Measurements from ENCODE around the gene TRAPPC5. TPM values are rescaled to one million over a fixed set of nuclear protein-coding genes. Genes with fewer than 3 reads are reported as not detected.

TRAPPC5 gene
- total and polyA plus RNA-seq, 10 of the 15 experiments (the other 5 are each of a cell fraction or from before 2014, with no cell fraction given) = 4.2 to 210 (median 89.1) TPM

DNA sequence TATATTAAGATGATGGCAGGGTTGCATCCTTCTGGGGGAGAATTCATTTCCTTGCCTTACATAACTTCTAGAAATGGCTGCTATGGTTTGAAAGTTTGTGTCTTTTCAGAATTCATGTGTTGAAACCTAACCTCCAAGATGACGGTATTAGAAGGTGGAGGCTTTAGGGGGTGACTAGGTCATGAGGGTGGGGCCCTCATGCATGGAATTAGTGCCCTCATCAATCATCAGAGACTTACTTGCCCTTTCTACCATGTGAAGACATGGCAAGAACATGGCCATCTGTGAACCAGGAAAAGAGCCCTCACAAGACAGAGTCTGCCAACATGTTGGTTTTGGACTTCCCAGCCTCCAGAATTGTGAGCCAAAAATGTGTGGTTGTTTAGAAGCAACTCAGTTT, 36.1 kb downstream of the TRAPPC5 start (continued):
- TF ChIP-seq ZBTB11 (CRISPR knock-in tag; IDR thresholded peaks at IDR 0.05) = no peak
- TF ChIP-seq RBBP5 (conservative IDR thresholded peaks at IDR 0.05) = no peak
- TF ChIP-seq, protein P1, sequence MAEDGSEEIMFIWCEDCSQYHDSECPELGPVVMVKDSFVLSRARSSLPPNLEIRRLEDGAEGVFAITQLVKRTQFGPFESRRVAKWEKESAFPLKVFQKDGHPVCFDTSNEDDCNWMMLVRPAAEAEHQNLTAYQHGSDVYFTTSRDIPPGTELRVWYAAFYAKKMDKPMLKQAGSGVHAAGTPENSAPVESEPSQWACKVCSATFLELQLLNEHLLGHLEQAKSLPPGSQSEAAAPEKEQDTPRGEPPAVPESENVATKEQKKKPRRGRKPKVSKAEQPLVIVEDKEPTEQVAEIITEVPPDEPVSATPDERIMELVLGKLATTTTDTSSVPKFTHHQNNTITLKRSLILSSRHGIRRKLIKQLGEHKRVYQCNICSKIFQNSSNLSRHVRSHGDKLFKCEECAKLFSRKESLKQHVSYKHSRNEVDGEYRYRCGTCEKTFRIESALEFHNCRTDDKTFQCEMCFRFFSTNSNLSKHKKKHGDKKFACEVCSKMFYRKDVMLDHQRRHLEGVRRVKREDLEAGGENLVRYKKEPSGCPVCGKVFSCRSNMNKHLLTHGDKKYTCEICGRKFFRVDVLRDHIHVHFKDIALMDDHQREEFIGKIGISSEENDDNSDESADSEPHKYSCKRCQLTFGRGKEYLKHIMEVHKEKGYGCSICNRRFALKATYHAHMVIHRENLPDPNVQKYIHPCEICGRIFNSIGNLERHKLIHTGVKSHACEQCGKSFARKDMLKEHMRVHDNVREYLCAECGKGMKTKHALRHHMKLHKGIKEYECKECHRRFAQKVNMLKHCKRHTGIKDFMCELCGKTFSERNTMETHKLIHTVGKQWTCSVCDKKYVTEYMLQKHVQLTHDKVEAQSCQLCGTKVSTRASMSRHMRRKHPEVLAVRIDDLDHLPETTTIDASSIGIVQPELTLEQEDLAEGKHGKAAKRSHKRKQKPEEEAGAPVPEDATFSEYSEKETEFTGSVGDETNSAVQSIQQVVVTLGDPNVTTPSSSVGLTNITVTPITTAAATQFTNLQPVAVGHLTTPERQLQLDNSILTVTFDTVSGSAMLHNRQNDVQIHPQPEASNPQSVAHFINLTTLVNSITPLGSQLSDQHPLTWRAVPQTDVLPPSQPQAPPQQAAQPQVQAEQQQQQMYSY (CRISPR knock-in tag; IDR thresholded peaks at IDR 0.05) = no peak
- TF ChIP-seq BCL3 (IDR thresholded peaks at IDR 0.05; ENCODE audit: borderline replicate concordance, insufficient read depth, low read depth, low read length, poor library complexity, severe bottlenecking) = no peak
- TF ChIP-seq, protein P2, sequence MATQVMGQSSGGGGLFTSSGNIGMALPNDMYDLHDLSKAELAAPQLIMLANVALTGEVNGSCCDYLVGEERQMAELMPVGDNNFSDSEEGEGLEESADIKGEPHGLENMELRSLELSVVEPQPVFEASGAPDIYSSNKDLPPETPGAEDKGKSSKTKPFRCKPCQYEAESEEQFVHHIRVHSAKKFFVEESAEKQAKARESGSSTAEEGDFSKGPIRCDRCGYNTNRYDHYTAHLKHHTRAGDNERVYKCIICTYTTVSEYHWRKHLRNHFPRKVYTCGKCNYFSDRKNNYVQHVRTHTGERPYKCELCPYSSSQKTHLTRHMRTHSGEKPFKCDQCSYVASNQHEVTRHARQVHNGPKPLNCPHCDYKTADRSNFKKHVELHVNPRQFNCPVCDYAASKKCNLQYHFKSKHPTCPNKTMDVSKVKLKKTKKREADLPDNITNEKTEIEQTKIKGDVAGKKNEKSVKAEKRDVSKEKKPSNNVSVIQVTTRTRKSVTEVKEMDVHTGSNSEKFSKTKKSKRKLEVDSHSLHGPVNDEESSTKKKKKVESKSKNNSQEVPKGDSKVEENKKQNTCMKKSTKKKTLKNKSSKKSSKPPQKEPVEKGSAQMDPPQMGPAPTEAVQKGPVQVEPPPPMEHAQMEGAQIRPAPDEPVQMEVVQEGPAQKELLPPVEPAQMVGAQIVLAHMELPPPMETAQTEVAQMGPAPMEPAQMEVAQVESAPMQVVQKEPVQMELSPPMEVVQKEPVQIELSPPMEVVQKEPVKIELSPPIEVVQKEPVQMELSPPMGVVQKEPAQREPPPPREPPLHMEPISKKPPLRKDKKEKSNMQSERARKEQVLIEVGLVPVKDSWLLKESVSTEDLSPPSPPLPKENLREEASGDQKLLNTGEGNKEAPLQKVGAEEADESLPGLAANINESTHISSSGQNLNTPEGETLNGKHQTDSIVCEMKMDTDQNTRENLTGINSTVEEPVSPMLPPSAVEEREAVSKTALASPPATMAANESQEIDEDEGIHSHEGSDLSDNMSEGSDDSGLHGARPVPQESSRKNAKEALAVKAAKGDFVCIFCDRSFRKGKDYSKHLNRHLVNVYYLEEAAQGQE (IDR thresholded peaks at IDR 0.05; ENCODE audit: low read depth, low read length) = no peak
- no peak for TF ChIP-seq TCF3 (IDR thresholded peaks at IDR 0.05; ENCODE audit: borderline replicate concordance, insufficient read depth, low read depth, low read length)
- TF ChIP-seq PAX5 (IDR thresholded peaks at IDR 0.05; ENCODE audit: borderline replicate concordance, low read depth, low read length) = no peak
- TF ChIP-seq POLR2A (IDR thresholded peaks at IDR 0.05; ENCODE audit: low read depth, low read length) = no peak
- TF ChIP-seq SMAD1 (IDR thresholded peaks at IDR 0.05; ENCODE audit: low read depth, partially characterized antibody) = no peak
- no peak for TF ChIP-seq WRNIP1 (IDR thresholded peaks at IDR 0.05; ENCODE audit: borderline replicate concordance, low read depth, low read length)

Measured in GM12878 (cell line).